ENCODE measurements around the gene SPO11.

SPO11 gene

GRCh38 chr20:57310821-57311514, 18.6 kb upstream of the SPO11 start:
- no peak for DNase-seq

- no peak for DNase-seq
These were observed 17.5 kb upstream of the SPO11 start for GRCh38 chr20:57312138-57312537.

GRCh38 chr20:57313230-57313629, 16.4 kb upstream of the SPO11 start:
- DNase-seq, result no peak

- no peak for DNase-seq
These were observed 15.7 kb upstream of the SPO11 start for GRCh38 chr20:57313951-57314350.

GRCh38 chr20:57315083-57315975, 14.3 kb upstream of the SPO11 start:
- no peak for DNase-seq

- no peak for DNase-seq
These were observed 13.6 kb upstream of the SPO11 start for GRCh38 chr20:57315976-57316480.

GRCh38 chr20:57316795-57317201, 12.8 kb upstream of the SPO11 start:
- no peak for DNase-seq

- DNase-seq, result no peak
These were observed 12.3 kb upstream of the SPO11 start for GRCh38 chr20:57317316-57317788.

- DNase-seq, result no peak
These were observed 11.7 kb upstream of the SPO11 start for GRCh38 chr20:57317789-57318371.

- DNase-seq, result no peak
These were observed 10.0 kb upstream of the SPO11 start for GRCh38 chr20:57319584-57319983.

GRCh38 chr20:57320358-57320757, 9.2 kb upstream of the SPO11 start:
- DNase-seq, result no peak

GRCh38 chr20:57321142-57321541, 8.5 kb upstream of the SPO11 start:
- no peak for DNase-seq

GRCh38 chr20:57322476-57322875, 7.1 kb upstream of the SPO11 start:
- no peak for DNase-seq

GRCh38 chr20:57323034-57323433, 6.6 kb upstream of the SPO11 start:
- DNase-seq, result no peak

- no peak for DNase-seq
These were observed 3.8 kb upstream of the SPO11 start for GRCh38 chr20:57325632-57326356.

- DNase-seq, result no peak
These were observed 2.7 kb upstream of the SPO11 start for GRCh38 chr20:57326667-57327455.

GRCh38 chr20:57327820-57328219, 1.8 kb upstream of the SPO11 start:
- no peak for DNase-seq

- DNase-seq, result no peak
These were observed 1.4 kb downstream of the SPO11 start for GRCh38 chr20:57330998-57331397.

GRCh38 chr20:57332105-57333089, 2.8 kb downstream of the SPO11 start:
- no peak for DNase-seq

GRCh38 chr20:57335392-57335791, 5.8 kb downstream of the SPO11 start:
- DNase-seq, result no peak

- DNase-seq, result no peak
These were observed 12.1 kb downstream of the SPO11 start for GRCh38 chr20:57341663-57342062.

Measured in CD4-positive, alpha-beta T cell treated with Interleukin-10 for 1 hour (primary cell).